Activated effector memory CD4-positive, alpha-beta T cell treated with anti-CD3 and anti-CD28 coated beads, Interleukin-2, amount 50 U/mL, for 16 hours (primary cell): ENCODE measurements around the gene ABCC4.

Experiments
- DNase-seq: peaks from one replicate; pipeline ENCODE4 v3.0.0-alpha.2; 2020

Gene ABCC4

GRCh38 chr13:95035311-95036109 lies 265.7 kb downstream of the ABCC4 start:
- no peak for DNase-seq

- no peak for DNase-seq
Observed at GRCh38 chr13:95033890-95034289, 267.4 kb downstream of the ABCC4 start.

DNA sequence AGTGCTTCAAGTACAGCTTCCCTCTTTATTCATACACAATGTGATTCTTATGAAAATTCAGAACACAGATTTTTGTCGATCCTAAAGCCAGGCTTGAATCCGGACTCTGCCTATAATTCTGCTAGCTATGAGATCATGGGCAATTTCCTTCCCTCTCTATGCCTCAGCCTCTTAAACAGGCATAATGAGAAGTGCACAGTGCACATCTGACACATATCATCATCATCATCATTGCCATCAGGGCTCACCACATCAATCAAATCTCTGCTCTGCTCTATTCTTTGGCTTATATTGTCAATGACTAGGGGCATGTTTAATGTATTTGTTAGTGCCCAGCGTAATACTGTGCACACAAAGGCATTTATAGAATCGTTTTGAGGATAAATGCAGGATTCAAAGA lies 269.1 kb downstream of the ABCC4 start:
- DNase-seq, result no peak

DNA sequence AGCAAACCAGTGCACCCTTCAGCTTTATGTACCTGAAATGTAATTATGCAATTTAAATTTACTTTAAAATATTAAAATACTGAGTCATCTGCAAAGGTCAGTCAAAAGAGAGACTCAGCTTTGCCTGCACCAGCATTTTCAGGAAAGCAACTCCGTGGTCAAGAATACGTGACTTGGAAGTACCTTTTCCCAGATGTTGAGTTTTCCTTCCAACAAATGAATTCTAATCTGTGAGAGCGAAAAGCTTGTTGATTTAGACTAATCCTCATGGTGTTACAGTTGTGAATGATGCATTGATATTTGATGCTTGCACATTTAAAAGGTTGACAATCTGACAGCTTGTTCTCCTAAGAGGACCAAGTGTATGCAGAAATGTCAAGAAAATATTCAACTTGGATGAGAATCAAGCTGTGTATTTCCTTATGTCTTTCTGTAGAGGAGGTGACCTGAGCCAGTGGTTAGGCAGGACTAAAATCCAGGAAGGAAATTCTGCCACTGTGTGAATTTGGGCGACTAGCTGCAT lies 270.4 kb downstream of the ABCC4 start:
- no peak for DNase-seq

DNA sequence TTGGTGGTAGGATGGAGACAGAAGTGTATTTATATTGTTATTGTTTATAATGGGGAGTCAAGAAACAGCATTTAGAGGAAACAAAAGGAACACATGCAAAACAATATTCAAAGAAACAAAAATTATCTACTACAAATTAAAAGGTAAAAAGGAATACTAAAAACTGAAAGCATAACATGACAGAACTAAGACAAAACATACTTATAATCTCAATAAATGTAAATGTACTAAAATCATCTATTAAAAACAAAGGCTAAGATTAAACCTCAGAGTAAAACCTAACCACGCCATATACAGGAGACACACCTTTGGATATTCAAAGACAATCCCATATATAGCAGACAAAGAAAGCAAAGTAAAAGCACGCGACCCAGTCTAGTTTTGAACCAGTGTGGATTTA lies 273.6 kb downstream of the ABCC4 start:
- DNase-seq, result no peak

DNA sequence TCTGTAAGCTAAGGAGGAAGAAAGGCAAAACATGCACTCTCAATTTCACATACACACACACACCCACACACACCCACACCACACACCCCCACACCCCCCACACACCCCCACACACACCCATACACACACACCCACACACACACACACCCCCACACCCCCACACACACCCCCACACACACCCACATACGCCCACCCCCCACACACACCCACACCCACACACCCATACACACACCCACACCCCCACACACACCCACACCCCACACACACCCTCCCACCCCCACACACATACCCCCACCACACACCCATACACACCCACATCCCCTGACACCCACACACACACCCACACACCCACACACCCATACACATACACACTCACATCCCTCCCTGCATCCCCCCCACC lies 276.1 kb downstream of the ABCC4 start:
- DNase-seq, result no peak

DNA sequence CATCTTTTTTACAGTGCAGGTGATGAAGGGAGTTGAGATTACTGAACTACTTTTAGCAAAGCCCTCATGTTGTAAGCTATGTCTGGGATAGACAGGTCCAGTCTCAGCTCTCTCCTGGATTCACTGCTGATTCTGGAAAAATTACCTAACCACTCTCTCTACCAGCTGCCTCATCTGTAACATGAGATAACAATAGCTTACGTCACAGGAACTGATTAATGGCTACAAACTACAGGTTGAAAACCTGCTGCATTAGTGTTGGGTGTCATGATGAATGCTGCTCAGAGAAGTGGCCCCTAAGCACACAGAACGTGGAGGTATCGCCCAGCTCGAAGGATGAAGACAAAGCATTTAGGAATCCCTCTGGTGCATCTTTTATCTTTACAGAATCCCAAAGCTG lies 277.8 kb downstream of the ABCC4 start:
- no peak for DNase-seq

GRCh38 chr13:95020298-95020987 lies 280.8 kb downstream of the ABCC4 start:
- DNase-seq, result no peak

- DNase-seq, result no peak
Observed at GRCh38 chr13:95019886-95020285, 281.4 kb downstream of the ABCC4 start.

DNA sequence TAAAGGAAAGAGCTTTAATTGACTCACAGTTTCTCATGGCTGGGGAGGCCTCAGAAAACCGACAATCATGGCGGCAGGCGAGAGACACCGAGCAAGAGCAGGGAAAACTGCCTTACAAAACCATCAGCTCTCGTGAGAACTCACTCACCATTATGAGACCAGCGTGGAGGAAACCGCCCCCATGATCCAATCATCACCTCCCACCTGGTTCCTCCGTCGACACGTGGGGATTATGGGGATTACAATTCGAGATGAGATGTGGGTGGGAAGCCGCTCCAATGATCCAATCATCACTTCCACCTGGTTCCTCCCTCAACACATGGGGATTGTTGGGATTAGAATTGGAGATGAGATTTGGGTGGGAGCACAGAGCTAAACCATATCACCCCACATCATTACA lies 293.9 kb downstream of the ABCC4 start:
- DNase-seq, result no peak

GRCh38 chr13:95005300-95005699 lies 296.0 kb downstream of the ABCC4 start:
- no peak for DNase-seq

DNA sequence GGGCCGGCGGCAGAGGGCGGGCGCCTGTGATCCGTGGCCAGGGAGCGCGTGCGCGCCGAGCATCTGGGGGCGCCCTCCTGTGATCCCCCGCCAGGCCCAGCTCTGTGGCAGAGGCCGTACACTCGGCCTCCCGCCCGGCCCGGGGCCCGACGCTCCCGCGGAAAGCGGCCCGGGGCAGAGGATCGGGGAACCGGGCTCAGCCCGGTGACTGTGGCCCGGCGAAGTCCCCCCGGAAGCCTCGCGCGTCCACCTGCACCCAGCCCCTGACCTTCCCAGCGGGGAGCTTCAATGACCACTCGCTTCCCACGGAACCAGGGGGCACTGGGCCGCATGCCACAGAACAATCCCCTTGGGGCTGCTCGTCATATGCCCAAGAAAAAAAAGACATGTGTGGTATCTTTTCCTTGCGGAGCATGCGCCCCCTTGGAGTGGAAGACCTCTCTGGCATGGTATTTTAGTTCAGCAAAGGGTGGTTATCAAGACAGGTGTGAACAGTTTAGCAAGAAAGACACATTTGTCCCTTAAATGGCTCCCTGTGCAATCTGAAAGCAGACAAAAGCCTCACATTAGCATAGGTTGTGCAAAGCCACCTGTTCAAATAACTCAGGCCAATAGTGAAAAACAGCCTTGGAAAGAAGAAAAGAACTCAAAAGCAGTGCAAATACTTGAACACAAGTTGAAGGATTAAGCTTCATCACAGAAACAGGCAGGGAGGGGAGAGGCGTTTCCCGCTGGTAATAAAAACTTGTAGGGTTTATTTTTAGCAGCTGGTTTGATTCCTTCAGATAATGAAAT lies 298.0 kb downstream of the ABCC4 start:
- DNase-seq, result no peak

GRCh38 chr13:95002126-95002525 lies 299.1 kb downstream of the ABCC4 start:
- DNase-seq, result no peak

GRCh38 chr13:94999871-95000270 lies 301.4 kb downstream of the ABCC4 start:
- DNase-seq, result no peak

DNA sequence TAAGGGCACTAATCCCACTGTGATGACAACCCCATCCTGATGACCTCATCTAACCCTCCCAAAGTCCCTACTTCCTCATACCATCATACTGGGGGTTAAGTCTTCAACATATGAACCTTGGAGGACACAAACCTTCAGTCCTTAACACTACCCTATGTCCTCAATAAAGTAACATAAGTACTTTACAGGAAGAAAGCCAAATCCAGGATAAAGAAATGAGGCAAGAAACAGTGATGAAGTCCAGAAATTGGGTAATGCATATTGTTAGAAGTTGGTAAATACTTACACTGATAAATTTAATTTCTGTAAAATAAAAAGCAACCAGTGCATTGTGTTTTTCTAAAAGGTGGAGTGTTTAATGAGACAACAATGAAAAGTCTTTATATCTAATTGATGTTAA lies 304.1 kb downstream of the ABCC4 start:
- DNase-seq, result no peak

DNA sequence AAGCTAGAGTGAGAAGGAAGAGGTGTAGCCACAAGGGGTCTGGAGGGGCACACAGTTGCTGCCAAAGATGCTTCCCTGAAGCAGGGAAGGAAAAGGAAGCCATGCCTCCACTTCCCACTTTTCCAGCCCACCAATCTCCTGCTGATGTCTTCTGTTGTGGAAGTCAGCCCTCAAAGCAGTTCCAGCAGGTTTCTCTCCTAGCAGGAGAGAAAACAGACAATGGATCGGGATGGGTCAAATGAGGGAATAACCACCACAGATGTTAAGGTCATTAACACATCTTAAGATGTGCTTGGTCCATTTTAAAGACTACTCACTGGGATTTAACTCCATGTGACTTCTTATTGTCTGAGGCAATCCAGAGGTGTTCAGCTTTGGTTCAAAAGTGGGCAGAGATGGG lies 304.8 kb downstream of the ABCC4 start:
- DNase-seq, result no peak

- DNase-seq, result no peak
Observed at GRCh38 chr13:94994506-94994905, 306.7 kb downstream of the ABCC4 start.

DNA sequence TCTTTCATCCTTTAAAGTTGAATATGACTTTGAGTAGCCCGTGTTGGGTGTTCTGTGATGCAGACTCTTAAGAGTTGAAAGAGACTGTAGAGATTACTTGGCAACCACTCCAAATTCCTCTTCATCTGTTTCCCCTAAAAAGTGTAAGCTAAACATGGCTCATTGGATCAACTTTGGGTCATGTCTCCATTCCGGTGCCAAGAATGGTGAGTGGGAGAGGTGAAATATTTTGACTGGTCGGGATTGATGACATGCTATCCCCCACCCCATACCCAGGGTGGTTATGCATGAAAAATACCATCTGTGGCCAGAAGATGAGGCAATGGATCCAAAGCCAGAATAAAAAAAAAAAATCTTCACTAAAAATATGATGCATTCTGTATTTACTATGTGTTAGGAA lies 307.6 kb downstream of the ABCC4 start:
- no peak for DNase-seq

DNA sequence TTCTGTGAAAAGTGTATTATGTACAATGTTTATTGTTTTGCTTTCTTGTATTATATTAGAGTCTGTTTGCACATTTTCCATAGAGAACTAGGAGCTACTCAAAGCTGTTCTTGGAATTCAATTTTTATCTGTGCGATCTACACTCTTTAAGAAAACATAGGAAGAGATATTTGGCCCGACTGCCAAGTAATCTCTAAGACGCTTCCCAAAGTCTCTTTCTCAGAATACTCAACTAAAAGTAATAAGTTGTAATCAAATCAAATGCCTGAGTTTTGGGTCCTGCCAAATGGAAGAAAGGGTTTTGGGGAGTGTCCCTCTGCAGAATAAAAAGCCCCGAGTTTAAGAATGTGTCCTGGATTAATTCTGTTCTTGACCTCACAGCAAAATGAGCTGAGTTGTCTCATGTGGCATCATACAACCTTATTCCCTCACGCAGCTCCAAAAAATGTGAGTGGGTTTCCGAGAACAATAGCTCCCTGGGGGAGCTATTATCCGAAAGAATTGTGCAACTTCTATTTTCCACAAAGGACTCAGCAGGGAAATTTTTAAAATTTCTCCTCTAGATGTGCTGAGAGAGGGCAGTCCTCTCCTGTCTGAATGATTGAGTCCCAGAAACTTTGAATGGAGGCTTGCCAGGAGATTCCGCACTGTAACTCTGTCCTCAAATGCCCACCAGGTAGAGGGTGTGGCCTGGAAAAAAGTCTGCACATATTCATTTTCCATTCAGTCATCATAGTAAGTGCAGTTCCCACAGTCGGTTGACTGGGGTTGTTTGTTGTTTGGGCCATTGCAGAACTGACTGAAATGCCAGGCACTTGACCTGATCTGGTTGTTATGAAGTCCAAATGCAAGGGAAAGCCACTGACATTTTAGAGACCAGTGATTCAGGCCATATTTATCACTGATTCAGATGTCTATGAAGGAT lies 309.0 kb downstream of the ABCC4 start:
- no peak for DNase-seq

- DNase-seq, result no peak
Observed at GRCh38 chr13:94988654-94989053, 312.6 kb downstream of the ABCC4 start.

DNA sequence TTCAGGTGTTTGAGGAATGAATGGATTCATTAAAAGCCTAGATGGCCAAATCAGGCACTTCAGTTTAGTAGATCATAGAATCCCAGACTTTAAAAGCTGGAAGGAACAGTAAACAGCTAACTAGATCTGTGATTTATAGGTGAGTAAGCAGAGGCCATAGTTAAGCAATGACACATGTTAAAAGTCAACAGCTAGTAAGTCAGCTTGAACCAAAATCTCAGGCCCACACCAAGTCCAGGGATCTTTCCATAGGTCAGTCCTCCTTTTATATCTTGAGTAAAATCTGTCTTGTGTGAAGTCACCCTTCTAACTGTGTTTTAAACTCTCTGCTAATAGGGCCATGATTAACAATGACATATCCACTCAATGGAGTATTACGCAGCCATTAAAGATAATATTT lies 313.4 kb downstream of the ABCC4 start:
- DNase-seq, result no peak

- no peak for DNase-seq
Observed at GRCh38 chr13:94987081-94987480, 314.2 kb downstream of the ABCC4 start.
